Thoracic aorta (tissue), 2 donors: Measurements from ENCODE around the gene LMTK3. TPM values are rescaled to one million over a fixed set of nuclear protein-coding genes. Genes with fewer than 3 reads are reported as not detected.

Experiments used
- ATAC-seq: fragments of 150-250 bp; one replicate; pipeline ENCODE4 v1.8.0; 2017; ENCODE audit warnings: low read depth; ENCODE audit not compliant: insufficient number of reproducible peaks, low FRiP score
- DNase-seq: peaks from one replicate; pipeline ENCODE4 v3.0.0-alpha.2; 2020; ENCODE audit warnings: low spot score
- H3K27ac ChIP-seq, 2 donors: fragments of 200-600 bp; sonication (generic); 1 replicate in 1 of 2; 2 replicates in 1 of 2; pipeline ENCODE4 v1.5.1; 2016; ENCODE audit warnings: mild to moderate bottlenecking in 2 of 2, moderate library complexity in 2 of 2
- H3K27me3 ChIP-seq: fragments of 200-600 bp; sonication (generic); replicated peaks from 2 replicates; pipeline ENCODE4 v1.6.0; 2016; ENCODE audit warnings: mild to moderate bottlenecking; ENCODE audit not compliant: insufficient read depth
- H3K36me3 ChIP-seq: fragments of 200-600 bp; sonication (generic); one replicate; pipeline ENCODE4 v1.5.1; 2016
- H3K4me1 ChIP-seq, 2 donors: fragments of 200-600 bp; sonication (generic); 1 replicate in 1 of 2; 2 replicates in 1 of 2; pipeline versions ENCODE4 v1.5.1 to v1.6.0; 2016; ENCODE audit warnings: low read depth in 2 of 2, mild to moderate bottlenecking in 1 of 2; ENCODE audit not compliant: control insufficient read depth in 1 of 2
- H3K4me3 ChIP-seq: fragments of 200-600 bp; sonication (generic); 2 replicates; pipeline ENCODE4 v1.5.1; 2016; ENCODE audit warnings: mild to moderate bottlenecking
- H3K9me3 ChIP-seq: fragments of 200-600 bp; sonication (generic); 2 replicates; pipeline ENCODE4 v1.5.1; 2016
- total RNA-seq, 2 donors: library from RNA; depleted of rRNA; stranded (reverse); fragments of >200 nt; gene quantifications; one replicate each; pipeline versions ENCODE4 v1.1.0 to v1.2.3, GENCODE V29; 2016
- TF ChIP-seq, protein P1 (sequence below): fragments of 200-600 bp; sonication (generic); IDR thresholded peaks from one replicate; pipeline ENCODE4 v1.5.1; 2019; ENCODE audit warnings: antibody characterized with exemption

The LMTK3 gene
- total RNA-seq, 2 donors from 2014 or later, result 0.41 to 4.5 TPM

DNA sequence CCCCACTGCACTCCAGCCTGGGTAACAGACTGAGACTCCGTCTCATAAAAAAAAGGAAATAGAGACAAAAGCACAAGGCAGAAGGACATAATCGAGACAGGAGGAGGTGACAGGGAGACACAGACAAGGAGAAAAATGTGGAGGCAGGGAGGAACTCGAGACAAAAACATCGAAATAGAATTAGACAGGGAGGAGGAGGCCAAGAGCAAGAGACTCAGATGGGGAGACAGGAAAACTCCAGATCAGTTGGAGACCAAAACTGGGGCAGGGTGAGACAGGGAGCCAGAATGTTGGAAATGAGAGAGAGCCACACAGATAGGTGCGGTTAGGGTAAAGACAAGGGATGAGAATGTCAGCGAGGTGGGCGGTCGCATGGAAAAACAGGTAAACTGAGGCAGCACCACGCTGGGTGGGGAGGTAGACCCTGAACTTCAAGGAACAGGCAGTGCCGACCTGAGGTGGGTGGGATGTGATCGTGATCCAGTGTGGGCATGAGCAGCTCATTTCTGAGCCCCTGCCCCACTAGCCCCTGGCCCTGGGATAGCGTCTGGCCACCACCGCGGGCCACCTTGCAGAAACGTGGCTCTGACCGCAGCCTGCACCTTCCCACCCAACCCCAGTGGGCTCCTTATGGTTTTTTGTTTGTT is 27.3 kb downstream of the LMTK3 start:
- Histone ChIP-seq H3K27ac (no peak overlapping the region), H3K36me3 (no peaks in the 10 kb centered on the region), H3K27me3 (no peaks in the 10 kb centered on the region), H3K4me3 (no peak overlapping the region), H3K4me1 (peaks cover 5 to 30% of the 10 kb centered on the region in 2 donors), H3K9me3 (no peaks in the 10 kb centered on the region)
- TF ChIP-seq, protein P1, sequence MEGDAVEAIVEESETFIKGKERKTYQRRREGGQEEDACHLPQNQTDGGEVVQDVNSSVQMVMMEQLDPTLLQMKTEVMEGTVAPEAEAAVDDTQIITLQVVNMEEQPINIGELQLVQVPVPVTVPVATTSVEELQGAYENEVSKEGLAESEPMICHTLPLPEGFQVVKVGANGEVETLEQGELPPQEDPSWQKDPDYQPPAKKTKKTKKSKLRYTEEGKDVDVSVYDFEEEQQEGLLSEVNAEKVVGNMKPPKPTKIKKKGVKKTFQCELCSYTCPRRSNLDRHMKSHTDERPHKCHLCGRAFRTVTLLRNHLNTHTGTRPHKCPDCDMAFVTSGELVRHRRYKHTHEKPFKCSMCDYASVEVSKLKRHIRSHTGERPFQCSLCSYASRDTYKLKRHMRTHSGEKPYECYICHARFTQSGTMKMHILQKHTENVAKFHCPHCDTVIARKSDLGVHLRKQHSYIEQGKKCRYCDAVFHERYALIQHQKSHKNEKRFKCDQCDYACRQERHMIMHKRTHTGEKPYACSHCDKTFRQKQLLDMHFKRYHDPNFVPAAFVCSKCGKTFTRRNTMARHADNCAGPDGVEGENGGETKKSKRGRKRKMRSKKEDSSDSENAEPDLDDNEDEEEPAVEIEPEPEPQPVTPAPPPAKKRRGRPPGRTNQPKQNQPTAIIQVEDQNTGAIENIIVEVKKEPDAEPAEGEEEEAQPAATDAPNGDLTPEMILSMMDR, result no peak
- ATAC-seq (no peak), DNase-seq (no peak)

DNA sequence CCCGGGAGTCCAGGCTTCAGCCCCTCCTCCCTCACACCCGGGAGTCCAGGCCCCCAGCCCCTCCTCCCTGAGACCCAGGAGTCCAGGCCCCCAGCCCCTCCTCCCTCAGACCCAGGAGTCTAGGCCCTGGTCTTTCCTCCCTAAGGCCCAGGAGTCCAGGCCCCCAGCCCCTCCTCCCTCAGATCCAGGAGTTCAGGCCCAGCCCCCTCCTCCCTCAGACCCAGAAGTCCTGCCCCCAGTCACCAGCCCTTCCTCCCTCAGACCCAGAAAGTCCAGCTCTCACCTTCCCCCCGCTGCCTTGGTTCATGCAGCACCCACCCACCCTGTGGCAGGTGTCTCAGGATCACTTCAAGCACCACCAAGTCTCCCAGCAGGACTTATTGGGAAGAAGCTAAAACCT is 28.3 kb downstream of the LMTK3 start:
- Histone ChIP-seq H3K36me3 (peaks cover 2% of the 10 kb centered on the region), H3K4me3 (no peak overlapping the region), H3K4me1 (peaks cover 5 to 26% of the 10 kb centered on the region in 2 donors), H3K9me3 (no peaks in the 10 kb centered on the region), H3K27me3 (no peaks in the 10 kb centered on the region), H3K27ac (no peak overlapping the region)
- no peak for DNase-seq
- TF ChIP-seq, protein P1, result no peak
- no peak for ATAC-seq

DNA sequence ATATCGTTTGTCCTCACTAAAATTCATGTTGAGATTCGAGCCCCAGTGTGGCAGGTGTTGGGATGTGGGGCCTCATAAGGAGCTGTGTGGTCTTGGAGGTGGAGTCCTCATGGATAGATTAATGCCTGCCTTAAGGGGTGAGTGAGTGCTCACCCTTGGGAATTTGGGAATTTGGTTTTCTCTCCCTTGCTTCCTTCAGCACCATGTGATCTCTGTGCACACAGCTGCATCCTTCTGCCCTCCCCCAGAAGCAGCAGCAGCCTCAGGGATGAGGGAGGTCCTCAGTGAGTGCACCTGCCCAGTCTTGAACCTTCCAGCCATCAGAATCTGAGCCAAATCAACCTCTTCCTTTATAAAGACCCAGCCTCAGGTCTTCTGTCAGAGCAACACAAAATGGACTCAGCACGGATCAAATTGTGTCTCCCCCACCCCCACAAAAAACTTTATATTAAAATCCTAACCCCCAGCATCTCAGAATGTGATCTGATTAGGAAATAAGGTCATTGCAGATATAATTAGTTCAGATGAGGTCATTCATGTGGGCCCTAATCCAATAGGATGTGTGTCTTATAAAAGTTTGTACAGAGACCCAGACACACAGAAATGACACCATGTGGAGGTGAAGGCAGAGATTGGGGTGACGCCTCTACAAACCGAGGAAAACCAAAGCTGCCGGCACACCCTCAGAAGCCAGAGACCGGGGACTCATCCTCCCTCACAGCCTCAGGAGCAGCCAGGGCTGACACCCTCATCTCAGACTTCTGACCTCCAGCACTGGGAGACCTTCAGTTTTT is 29.6 kb downstream of the LMTK3 start:
- Histone ChIP-seq H3K9me3 (no peaks in the 10 kb centered on the region), H3K4me3 (no peak overlapping the region), H3K4me1 (peaks cover 5 to 15% of the 10 kb centered on the region in 2 donors), H3K36me3 (peaks cover 13% of the 10 kb centered on the region), H3K27ac (no peak overlapping the region), H3K27me3 (no peaks in the 10 kb centered on the region)
- TF ChIP-seq, protein P1, result no peak
- no peak for ATAC-seq
- no peak for DNase-seq

- no peaks in the 10 kb centered on the region for H3K9me3 ChIP-seq
- H3K4me3 ChIP-seq, result peak overlapping the region; percentile 89
- DNase-seq (no peak), ATAC-seq (peak; percentile 5)
- TF ChIP-seq, protein P1, result no peak
- peak overlapping the region; percentile 91 to 95 for H3K27ac ChIP-seq
- H3K36me3 ChIP-seq, result peaks cover 25% of the 10 kb centered on the region
- no peaks in the 10 kb centered on the region for H3K27me3 ChIP-seq
- peaks cover 5 to 15% of the 10 kb centered on the region in 2 donors for H3K4me1 ChIP-seq
These were observed 30.8 kb downstream of the LMTK3 start for GRCh38 chr19:48480558-48481500.
